Loucy (cell line): ENCODE measurements around the gene AGBL1.

Experiments used
- H2AFZ ChIP-seq: fragments of 200-600 bp; sonication (generic); 2 replicates; pipeline ENCODE4 v1.6.0; 2016; ENCODE audit warnings: antibody characterized with exemption, mild to moderate bottlenecking, low read length, moderate library complexity
- H3F3A ChIP-seq: fragments of 200-600 bp; 2 replicates; pipeline ENCODE4 v1.6.0; 2016; ENCODE audit warnings: antibody characterized with exemption, low read depth, mild to moderate bottlenecking
- H3K27me3 ChIP-seq: fragments of 200-600 bp; sonication (generic); 2 replicates; pipeline ENCODE4 v1.6.1; 2014; ENCODE audit warnings: low read length, mild to moderate bottlenecking; ENCODE audit not compliant: insufficient read depth, poor library complexity, severe bottlenecking
- H3K36me3 ChIP-seq: fragments of 200-600 bp; sonication (generic); 2 replicates; pipeline ENCODE4 v1.6.1; 2016; ENCODE audit warnings: low read length; ENCODE audit not compliant: insufficient read depth
- H3K4me1 ChIP-seq: fragments of 200-600 bp; sonication (generic); 2 replicates; pipeline ENCODE4 v1.5.1; 2014; ENCODE audit warnings: low read length, mild to moderate bottlenecking; ENCODE audit not compliant: insufficient read depth, poor library complexity, severe bottlenecking
- H3K4me2 ChIP-seq: fragments of 200-600 bp; sonication (generic); 2 replicates; pipeline ENCODE4 v1.6.0; 2014; ENCODE audit warnings: antibody characterized with exemption, low read length, low read depth, mild to moderate bottlenecking; ENCODE audit not compliant: poor library complexity, severe bottlenecking
- H3K4me3 ChIP-seq: fragments of 200-600 bp; sonication (generic); 2 replicates; pipeline ENCODE4 v1.5.1; 2014; ENCODE audit warnings: low read length, mild to moderate bottlenecking, mixed read lengths; ENCODE audit not compliant: poor library complexity, severe bottlenecking
- H3K79me2 ChIP-seq: fragments of 200-600 bp; sonication (generic); 2 replicates; pipeline ENCODE4 v1.6.1; 2014; ENCODE audit warnings: low read length; ENCODE audit not compliant: insufficient read depth
- H3K9ac ChIP-seq: fragments of 200-600 bp; sonication (generic); 2 replicates; pipeline ENCODE4 v1.6.0; 2014; ENCODE audit warnings: mild to moderate bottlenecking, low read depth, low read length, moderate library complexity; ENCODE audit not compliant: poor library complexity, severe bottlenecking
- H3K9me2 ChIP-seq: fragments of 200-600 bp; sonication (generic); replicated peaks from 2 replicates; pipeline ENCODE4 v1.6.1; 2016; ENCODE audit warnings: low read depth, low read length, mixed read lengths
- H3K9me3 ChIP-seq: fragments of 200-600 bp; sonication (generic); 2 replicates; pipeline ENCODE4 v1.6.1; 2014; ENCODE audit warnings: mild to moderate bottlenecking, antibody characterized with exemption, low read length, low read depth; ENCODE audit not compliant: insufficient read depth
- H4K20me1 ChIP-seq: fragments of 200-600 bp; sonication (generic); 2 replicates; pipeline ENCODE4 v1.6.0; 2014; ENCODE audit warnings: antibody characterized with exemption, low read length, mild to moderate bottlenecking; ENCODE audit not compliant: insufficient read depth, poor library complexity, severe bottlenecking
- EZH2phosphoT487 ChIP-seq: fragments of 200-600 bp; IDR thresholded peaks from 2 replicates; pipeline ENCODE4 v1.6.1; 2018; ENCODE audit warnings: antibody characterized with exemption, mild to moderate bottlenecking, moderate library complexity, borderline replicate concordance
- TF ChIP-seq, protein P1 (sequence below): fragments of 200-600 bp; sonication (generic); conservative IDR thresholded peaks from 2 replicates; pipeline ENCODE4 v1.5.1; 2014; ENCODE audit warnings: mild to moderate bottlenecking, antibody characterized with exemption, low read length

AGBL1 gene

DNA sequence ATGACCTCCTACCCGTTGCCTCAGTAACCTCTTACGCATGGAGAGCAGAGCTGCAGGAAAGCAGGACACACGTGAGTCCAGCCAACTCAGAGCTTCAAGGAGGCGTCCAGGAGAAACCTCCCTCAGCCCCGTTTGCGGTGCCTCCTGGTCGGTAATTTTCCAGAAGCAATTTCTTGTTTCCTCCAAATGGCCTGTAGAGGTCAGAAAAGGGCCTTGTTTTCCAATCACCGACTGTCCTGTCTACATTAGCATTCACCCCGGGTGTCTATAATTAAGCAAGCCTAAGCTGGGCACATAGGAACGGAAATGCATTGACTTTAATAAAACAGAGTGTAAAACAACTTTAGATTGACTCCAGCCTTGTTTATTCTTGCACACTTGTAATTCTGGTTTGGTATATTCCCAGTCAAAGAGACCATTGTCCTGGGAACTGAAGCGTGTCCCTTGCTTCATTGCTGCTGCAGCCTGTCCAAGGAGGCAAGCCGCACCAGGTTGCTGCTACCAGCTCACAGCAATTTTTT is 836.2 kb downstream of the AGBL1 start:
- no peaks in the 10 kb centered on the region for H3K9me2 ChIP-seq
- no peak overlapping the region for H3K4me3 ChIP-seq
- no peaks in the 10 kb centered on the region for H3K4me1 ChIP-seq
- H4K20me1 ChIP-seq = no peaks in the 10 kb centered on the region
- no peaks in the 10 kb centered on the region for H3F3A ChIP-seq
- no peaks in the 10 kb centered on the region for H3K36me3 ChIP-seq
- H3K79me2 ChIP-seq = no peaks in the 10 kb centered on the region
- H3K27me3 ChIP-seq = no peaks in the 10 kb centered on the region
- no peak overlapping the region for H3K4me2 ChIP-seq
- H3K9ac ChIP-seq = no peak overlapping the region
- no peak for TF ChIP-seq EZH2phosphoT487
- TF ChIP-seq, protein P1, sequence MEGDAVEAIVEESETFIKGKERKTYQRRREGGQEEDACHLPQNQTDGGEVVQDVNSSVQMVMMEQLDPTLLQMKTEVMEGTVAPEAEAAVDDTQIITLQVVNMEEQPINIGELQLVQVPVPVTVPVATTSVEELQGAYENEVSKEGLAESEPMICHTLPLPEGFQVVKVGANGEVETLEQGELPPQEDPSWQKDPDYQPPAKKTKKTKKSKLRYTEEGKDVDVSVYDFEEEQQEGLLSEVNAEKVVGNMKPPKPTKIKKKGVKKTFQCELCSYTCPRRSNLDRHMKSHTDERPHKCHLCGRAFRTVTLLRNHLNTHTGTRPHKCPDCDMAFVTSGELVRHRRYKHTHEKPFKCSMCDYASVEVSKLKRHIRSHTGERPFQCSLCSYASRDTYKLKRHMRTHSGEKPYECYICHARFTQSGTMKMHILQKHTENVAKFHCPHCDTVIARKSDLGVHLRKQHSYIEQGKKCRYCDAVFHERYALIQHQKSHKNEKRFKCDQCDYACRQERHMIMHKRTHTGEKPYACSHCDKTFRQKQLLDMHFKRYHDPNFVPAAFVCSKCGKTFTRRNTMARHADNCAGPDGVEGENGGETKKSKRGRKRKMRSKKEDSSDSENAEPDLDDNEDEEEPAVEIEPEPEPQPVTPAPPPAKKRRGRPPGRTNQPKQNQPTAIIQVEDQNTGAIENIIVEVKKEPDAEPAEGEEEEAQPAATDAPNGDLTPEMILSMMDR = peak; percentile 37
- no peaks in the 10 kb centered on the region for H3K9me3 ChIP-seq
- H2AFZ ChIP-seq = no peak overlapping the region

DNA sequence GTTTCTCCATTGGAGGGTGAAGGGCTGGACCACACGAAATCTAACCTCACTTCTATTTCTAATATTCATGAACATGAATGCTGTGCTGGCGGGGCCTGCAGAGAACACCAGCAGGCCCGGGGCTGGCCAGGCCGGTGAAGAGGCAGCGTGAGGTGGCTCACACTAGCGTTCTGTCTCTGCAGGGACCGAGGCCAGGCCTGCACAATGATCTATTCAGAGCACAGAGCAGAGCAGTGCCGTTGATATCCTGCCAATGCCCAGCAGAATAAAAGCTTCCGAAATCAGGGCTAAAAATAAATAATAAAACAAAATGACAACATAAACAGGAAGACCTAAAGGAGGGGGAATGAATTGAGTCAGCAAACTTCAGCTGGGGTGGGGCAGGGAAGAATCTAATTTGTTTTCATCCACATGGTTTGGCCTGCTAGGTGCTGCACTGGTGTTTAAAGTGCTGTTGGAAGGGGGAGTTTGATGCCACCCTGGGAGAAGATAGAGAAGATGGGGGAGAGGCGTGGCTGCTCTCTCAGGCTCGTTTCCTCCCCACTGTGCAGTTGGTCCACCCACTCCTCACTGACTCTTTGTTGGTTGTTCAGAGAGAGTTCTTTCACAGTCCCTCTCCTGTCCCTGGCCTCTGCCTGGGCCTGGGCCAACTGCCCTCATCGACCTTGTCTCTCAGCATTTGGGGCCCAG is 837.1 kb downstream of the AGBL1 start:
- TF ChIP-seq, protein P1 = no peak
- no peak for TF ChIP-seq EZH2phosphoT487
- H3F3A ChIP-seq = no peaks in the 10 kb centered on the region
- no peaks in the 10 kb centered on the region for H3K79me2 ChIP-seq
- no peaks in the 10 kb centered on the region for H3K9me3 ChIP-seq
- H3K36me3 ChIP-seq = no peaks in the 10 kb centered on the region
- no peaks in the 10 kb centered on the region for H4K20me1 ChIP-seq
- no peaks in the 10 kb centered on the region for H3K4me1 ChIP-seq
- no peak overlapping the region for H3K4me3 ChIP-seq
- H3K9ac ChIP-seq = no peak overlapping the region
- no peaks in the 10 kb centered on the region for H3K9me2 ChIP-seq
- no peaks in the 10 kb centered on the region for H3K27me3 ChIP-seq
- H2AFZ ChIP-seq = no peak overlapping the region
- H3K4me2 ChIP-seq = no peak overlapping the region

DNA sequence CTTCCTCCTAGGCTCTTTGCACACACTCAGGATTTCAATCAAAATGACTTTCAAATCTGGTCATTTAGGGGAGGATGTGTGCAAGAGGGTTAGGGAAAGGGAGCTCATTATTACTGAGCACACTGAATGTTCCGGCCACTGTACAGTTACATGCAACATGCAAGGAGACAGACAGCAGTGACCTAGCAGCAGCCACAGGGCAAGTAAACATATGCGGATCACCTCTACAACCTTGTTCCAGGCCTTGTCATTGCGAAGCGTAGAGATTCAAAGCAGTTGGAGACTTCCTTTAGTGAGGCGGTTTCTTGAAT is 837.6 kb downstream of the AGBL1 start:
- Histone ChIP-seq H3K9me3 (no peaks in the 10 kb centered on the region), H2AFZ (no peak overlapping the region), H3K4me2 (no peak overlapping the region), H3K27me3 (no peaks in the 10 kb centered on the region), H3F3A (no peaks in the 10 kb centered on the region), H3K36me3 (no peaks in the 10 kb centered on the region), H3K79me2 (no peaks in the 10 kb centered on the region), H3K9me2 (no peaks in the 10 kb centered on the region), H3K9ac (no peak overlapping the region), H3K4me1 (no peaks in the 10 kb centered on the region), H4K20me1 (no peaks in the 10 kb centered on the region), H3K4me3 (no peak overlapping the region)
- no peak for TF ChIP-seq EZH2phosphoT487
- TF ChIP-seq, protein P1 = no peak
